ENCODE results near the gene RFX2.

DNA sequence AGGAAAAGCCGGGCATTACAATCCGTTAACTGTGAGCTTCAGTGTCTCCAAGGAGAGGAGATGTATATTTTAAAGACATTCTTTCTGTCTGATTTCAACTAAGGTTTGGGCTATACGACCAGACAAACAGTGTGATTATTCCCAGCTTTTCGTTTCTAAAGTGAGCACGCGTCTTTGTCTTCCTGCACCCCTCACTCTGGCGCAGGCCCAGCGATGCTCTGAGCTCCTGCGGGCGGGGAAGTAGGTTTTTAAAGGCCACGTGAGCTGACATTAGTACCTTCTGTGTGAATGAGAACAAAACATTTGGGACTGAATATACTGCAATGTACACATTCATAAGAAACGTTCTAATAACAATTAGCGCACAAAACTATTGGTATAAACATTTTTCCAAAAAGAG is 117.1 kb downstream of the RFX2 start:
- no peak for TF ChIP-seq GATA2 (IDR thresholded peaks at IDR 0.05; ENCODE audit: low read depth, low read length)
- no peak for TF ChIP-seq GATA3 (IDR thresholded peaks at IDR 0.05; ENCODE audit: low read depth, low read length)
